ENCODE results near the gene TTLL11.
"Not testable (repeated sequence)": the region's sequence is repeated elsewhere in the genome, so short reads cannot be mapped to it uniquely, and the experiment has no call there.

TTLL11 gene

GRCh38 chr9:121983736-121984135, 109.4 kb downstream of the TTLL11 start:
- DNase-seq (ENCODE audit: insufficient read length, low spot score) (no peak), FAIRE-seq (no peak)

DNA sequence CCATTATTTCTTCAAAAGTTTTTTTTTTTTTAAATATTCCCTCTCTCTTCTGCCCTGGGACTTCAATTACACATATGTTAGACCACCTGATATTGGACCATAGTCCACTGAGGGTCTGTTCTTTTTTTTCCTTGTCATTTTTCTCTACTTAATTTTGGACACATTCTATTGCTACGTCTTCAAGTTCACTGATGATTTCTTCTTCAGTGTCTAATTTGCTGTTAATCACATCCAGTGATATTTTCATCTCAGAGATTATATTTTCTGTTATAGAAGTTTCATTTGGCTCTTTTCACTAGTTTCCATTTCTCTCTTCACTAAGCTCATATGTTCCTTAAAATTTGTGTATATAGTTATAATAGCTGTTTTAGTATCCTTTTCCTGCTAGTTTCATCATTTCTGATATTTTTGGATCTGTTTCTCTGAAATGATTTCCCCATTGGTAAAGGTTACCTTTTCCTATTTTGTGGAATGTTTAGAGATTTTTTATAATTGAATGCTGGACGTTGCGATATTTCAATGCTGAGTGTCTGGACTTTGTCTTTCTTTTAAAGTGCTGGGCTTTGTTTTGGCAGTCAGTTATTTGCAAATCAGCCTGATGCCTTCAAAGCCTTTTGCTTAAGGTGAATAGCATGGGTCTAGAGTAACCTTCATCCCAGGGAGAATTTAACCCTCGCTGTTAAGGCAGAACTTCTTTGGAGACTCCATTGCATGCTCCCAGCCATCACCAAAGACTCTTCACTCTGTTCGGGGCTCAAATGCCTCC, 111.8 kb downstream of the TTLL11 start:
- FAIRE-seq (no peak), DNase-seq (ENCODE audit: insufficient read length, low spot score) (no peak)

DNA sequence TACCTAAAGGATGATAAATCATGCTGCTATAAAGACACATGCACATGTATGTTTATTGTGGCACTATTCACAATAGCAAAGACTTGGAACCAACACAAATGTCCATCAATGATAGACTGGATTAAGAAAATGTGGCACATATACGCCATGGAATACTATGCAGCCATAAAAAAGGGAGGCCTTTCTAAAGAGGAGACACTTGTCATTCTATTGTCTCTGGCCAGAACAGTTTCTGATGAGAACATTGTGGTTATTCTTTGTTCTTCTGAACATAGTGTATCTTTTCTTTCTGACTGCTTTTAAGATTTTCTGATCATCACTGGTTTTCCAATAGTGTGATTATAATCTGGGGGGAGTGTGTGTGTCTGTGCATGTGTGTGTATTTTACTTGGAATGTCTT, 112.4 kb downstream of the TTLL11 start:
- DNase-seq (ENCODE audit: insufficient read length, low spot score); FAIRE-seq: not testable (repeated sequence)

GRCh38 chr9:121979736-121980135, 113.4 kb downstream of the TTLL11 start:
- FAIRE-seq (no peak), DNase-seq (ENCODE audit: insufficient read length, low spot score) (no peak)

- no peak for DNase-seq (ENCODE audit: insufficient read length, low spot score)
- FAIRE-seq: no peak
Observed at GRCh38 chr9:121976751-121977150, 116.4 kb downstream of the TTLL11 start.

- no peak for FAIRE-seq
Observed at GRCh38 chr9:121975801-121976277, 117.3 kb downstream of the TTLL11 start.

GRCh38 chr9:121974421-121974820, 118.7 kb downstream of the TTLL11 start:
- FAIRE-seq (no peak), DNase-seq (ENCODE audit: insufficient read length, low spot score) (no peak)

More at GRCh38 chr9:121975801-121976277, 117.3 kb downstream of the TTLL11 start:
- DNase-seq (ENCODE audit: insufficient read length, low spot score): no peak

GRCh38 chr9:121972501-121972981, 120.6 kb downstream of the TTLL11 start:
- FAIRE-seq (no peak), DNase-seq (ENCODE audit: insufficient read length, low spot score) (peak; percentile 48)

- DNase-seq (ENCODE audit: insufficient read length, low spot score) (no peak), FAIRE-seq (no peak)
Observed at GRCh38 chr9:121968056-121968455, 125.1 kb downstream of the TTLL11 start.

DNA sequence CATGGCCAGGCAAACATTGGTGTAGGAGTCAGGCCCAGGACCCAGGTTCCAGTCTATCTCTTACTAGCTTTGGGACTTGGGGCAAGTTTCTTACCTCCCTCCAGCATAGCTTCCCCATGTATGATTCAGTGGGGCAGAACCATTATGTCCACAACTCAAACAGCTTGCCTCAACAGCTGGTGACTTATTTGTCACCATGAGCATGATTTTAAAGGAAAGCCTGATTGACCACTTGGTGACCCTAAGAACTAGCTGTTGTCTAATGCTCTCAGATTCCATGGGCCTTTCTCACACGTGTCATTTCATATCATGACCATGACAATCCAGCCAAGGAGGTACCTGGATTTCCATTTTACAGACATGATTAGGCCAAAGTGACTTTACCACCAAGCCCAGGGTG, 126.4 kb downstream of the TTLL11 start:
- FAIRE-seq (no peak), DNase-seq (ENCODE audit: insufficient read length, low spot score) (no peak)

DNA sequence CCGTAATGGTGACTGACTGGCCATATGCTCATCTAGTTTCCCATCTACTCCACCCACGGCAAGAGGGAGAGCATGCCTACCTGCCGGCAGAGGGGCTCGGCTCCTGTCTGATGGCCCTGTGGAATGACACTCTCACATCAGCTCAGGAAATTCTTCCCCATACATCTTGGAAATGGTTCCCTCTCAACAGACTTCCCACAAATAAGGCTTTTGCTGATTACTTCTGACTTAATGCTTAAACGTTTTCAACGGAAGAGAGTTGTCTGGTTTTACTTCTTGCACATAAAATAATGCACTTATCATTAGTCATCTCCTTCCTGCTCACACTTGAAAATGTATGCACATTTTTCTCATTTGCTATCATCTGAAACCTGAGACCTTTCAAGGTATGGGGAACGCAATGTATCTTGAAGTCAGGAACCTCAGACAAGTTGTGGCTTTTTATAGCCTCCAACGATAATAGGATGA, 129.5 kb downstream of the TTLL11 start:
- DNase-seq (ENCODE audit: insufficient read length, low spot score) (no peak), FAIRE-seq (no peak)

DNA sequence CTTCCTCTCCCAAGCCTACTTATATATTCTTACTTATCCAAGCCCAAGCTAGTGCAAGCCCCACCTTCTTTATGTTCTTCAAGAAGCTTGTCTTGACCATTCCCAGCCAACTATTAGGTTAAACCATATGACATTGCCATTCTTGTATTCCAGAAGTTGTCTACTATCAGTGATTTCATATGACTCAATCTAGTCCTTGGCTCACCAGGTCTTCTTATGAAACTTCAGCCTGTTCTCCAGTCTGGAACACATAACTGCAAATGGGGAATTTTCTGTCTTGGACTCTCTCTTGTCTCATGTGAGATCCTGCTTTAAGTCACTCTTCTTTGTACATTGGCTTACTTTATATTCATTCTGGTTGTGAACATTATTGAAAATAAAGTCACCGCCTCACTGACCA, 130.7 kb downstream of the TTLL11 start:
- DNase-seq (ENCODE audit: insufficient read length, low spot score): no peak

GRCh38 chr9:121960665-121961064, 132.4 kb downstream of the TTLL11 start:
- FAIRE-seq: no peak
- no peak for DNase-seq (ENCODE audit: insufficient read length, low spot score)

More for the DNA sequence above, 130.7 kb downstream of the TTLL11 start:
- no peak for FAIRE-seq

DNA sequence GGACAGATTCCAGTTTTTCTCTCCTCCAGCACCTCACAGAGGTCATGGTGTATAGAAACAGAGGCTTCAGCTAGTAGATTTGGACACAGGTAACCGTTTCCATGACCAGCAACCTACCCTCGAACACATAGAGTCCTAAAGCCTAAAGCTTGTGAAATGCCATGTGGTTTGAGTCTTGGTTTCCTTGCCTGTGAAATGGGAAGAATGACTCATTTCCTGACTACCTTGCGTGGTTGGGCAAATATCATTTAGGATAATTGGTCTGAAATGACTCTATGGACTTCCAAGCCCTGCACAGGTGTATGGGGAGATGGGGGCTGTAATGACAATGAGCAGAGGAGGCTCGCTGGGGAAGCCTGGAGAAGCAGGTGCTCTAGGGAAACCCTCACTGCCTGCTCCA, 134.6 kb downstream of the TTLL11 start:
- DNase-seq (ENCODE audit: insufficient read length, low spot score): no peak
- no peak for FAIRE-seq

DNA sequence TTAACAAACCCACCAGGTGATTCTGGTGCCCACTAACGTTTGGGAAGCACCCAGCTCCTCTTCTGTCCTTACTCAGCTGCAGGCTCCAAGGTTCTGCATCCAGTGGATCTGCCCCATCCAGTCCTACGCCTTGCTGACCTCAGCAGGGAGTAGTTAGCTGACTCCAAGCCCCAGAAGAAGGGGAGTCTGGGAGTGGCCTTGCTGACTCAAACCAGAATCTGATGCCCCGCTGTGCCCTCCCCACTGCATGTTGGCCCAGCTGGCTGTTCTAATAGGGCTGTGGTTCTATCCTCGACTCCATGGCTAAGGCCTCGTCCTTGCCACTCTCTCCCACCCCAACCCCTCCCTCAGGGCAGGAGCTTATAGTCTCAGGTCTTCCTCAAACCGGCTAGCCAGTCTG, 136.3 kb downstream of the TTLL11 start:
- no peak for DNase-seq (ENCODE audit: insufficient read length, low spot score)
- no peak for FAIRE-seq

- no peak for FAIRE-seq
- no peak for DNase-seq (ENCODE audit: insufficient read length, low spot score)
Observed at GRCh38 chr9:121955649-121956048, 137.5 kb downstream of the TTLL11 start.

- FAIRE-seq: no peak
- DNase-seq (ENCODE audit: insufficient read length, low spot score): no peak
Observed at GRCh38 chr9:121954477-121955140, 138.5 kb downstream of the TTLL11 start.

DNA sequence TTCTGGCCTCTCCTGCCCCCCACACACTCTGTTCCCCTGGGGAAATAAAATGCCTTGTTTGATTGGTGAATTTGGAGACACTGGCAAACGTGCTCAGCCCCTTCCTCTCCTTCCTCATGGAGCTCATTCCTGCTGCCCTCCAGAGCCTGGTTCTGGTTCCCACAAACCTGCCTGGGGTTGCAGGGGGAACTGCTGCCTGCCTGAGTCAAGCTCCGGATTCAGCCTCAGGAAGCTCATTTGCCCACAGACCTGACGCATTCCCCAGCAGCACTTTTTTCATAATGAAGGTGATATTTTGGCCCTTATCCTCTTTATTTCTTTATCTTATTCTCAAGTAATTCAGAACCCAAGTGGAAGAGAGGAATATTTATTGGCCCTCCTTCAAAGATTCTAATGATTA, 140.5 kb downstream of the TTLL11 start:
- DNase-seq (ENCODE audit: insufficient read length, low spot score) (no peak), FAIRE-seq (no peak)

DNA sequence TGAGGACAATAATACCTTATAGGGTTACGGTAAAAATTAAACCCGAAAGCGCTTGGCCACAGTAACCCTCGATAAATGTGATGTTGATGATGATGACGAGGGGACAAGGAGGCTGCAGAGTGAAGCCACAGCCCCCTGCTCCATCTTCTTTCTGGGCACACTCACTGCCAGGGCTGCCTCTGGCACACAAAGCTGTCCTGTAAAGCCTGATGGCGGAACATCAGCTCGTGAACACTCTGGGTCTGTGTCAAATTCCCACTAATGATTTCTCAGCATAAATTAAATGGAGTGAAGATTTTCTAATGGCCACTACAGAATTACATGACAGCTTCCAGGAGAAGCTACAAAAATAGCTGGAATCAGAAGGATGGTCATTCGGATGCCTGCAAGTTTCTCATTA, 142.2 kb downstream of the TTLL11 start:
- DNase-seq (ENCODE audit: insufficient read length, low spot score) (no peak), FAIRE-seq (no peak)

GRCh38 chr9:121950441-121950840, 142.7 kb downstream of the TTLL11 start:
- FAIRE-seq (no peak), DNase-seq (ENCODE audit: insufficient read length, low spot score) (no peak)

DNA sequence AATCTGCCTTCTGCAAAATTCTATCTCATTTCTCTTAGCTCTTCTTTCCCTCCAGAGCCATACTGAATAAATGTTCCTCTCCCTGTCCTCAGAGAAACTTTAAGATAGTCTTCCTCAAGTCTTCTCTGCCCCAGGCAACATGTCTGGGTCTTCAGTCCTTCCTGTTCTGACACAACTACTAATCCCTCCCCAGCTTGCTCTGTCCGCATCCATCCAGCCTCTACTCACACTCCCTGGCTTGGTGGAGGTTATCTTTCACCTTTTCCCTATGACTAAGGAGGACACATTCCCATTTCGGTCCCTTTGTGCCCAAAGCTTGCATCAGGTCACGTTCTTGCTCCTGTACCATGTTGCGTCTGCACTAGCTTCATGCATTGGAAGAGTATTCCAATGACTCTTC, 143.3 kb downstream of the TTLL11 start:
- DNase-seq (ENCODE audit: insufficient read length, low spot score) (no peak), FAIRE-seq (no peak)

- FAIRE-seq (no peak), DNase-seq (ENCODE audit: insufficient read length, low spot score) (no peak)
Observed at GRCh38 chr9:121949364-121949763, 143.7 kb downstream of the TTLL11 start.

All from GM19239 (cell line).